H54 (cell line): ENCODE data around the gene FTCD.
A peak's percentile ranks its signal among the peaks of the same experiment; 100 is the strongest.

Source experiments
- DNase-seq: peaks from one replicate; pipeline ENCODE4 v3.0.0; 2011; ENCODE audit warnings: low spot score, mixed read lengths; ENCODE audit not compliant: insufficient read length
- FAIRE-seq: peaks from 3 replicates; lab custom pipeline; 2011; peaks lifted over from hg19 to GRCh38; lab: Jason Lieb, UNC
- POLR2A ChIP-seq: IDR thresholded peaks from 2 replicates; pipeline ENCODE4 v1.6.1; 2011; ENCODE audit warnings: low read depth, mild to moderate bottlenecking, low read length

The FTCD gene

DNA sequence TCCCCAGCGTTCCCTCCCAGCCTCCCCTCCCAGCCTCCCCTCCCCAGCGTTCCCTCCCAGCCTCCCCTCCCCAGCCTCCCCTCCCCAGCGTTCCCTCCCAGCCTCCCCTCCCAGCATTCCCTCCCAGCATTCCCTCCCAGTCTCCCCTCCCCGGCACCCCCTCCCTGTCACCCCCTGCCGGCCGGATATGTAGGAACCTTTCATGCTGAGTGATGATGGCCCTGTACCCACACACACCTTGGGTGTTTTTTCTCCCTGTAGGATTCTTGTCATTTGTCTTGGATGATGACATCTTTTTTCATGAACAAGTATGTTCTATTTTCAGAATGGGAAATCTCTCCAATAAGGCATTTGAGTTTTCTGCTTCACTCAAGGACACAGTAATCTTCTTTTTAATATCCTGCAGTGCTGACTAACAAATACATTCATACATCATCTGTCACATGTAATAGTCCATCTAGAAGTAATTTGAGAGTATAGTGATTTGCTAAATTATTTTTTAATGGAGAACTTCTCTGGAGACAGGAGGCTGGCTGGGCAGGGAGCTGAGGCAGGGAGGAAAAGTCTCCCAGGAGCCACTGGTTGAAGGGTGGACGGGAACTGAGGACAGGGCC is 19.5 kb downstream of the FTCD start:
- DNase-seq: no peak
- no peak for FAIRE-seq
- no peak for TF ChIP-seq POLR2A

DNA sequence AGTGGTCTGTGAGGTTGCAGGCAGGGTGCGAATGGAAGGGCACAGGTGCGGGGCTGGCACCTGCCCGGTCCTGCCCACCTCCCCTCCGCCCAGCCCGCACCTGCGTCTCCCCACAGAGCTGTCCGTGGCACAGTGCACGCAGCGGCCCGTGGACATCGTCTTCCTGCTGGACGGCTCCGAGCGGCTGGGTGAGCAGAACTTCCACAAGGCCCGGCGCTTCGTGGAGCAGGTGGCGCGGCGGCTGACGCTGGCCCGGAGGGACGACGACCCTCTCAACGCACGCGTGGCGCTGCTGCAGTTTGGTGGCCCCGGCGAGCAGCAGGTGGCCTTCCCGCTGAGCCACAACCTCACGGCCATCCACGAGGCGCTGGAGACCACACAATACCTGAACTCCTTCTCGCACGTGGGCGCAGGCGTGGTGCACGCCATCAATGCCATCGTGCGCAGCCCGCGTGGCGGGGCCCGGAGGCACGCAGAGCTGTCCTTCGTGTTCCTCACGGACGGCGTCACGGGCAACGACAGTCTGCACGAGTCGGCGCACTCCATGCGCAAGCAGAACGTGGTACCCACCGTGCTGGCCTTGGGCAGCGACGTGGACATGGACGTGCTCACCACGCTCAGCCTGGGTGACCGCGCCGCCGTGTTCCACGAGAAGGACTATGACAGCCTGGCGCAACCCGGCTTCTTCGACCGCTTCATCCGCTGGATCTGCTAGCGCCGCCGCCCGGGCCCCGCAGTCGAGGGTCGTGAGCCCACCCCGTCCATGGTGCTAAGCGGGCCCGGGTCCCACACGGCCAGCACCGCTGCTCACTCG is 23.3 kb downstream of the FTCD start:
- FAIRE-seq (no peak), DNase-seq (no peak)
- 0 out of 2 replicates have a peak, but pooled peaks have one; percentile 20 for TF ChIP-seq POLR2A

DNA sequence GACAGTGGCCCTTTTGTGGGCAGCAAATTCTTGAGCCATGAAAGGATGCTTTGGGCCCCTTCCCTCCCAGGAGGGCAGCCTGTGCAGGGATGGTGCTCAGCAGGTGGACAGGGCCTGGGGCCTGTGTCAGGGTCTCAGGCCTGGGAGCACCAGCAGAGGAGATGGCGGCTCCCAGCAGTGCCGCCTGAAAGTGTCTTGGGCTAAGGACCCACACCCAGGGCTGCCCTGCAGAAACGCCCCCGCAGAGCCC is 23.9 kb downstream of the FTCD start:
- TF ChIP-seq POLR2A: no peak
- FAIRE-seq (no peak), DNase-seq (no peak)

DNA sequence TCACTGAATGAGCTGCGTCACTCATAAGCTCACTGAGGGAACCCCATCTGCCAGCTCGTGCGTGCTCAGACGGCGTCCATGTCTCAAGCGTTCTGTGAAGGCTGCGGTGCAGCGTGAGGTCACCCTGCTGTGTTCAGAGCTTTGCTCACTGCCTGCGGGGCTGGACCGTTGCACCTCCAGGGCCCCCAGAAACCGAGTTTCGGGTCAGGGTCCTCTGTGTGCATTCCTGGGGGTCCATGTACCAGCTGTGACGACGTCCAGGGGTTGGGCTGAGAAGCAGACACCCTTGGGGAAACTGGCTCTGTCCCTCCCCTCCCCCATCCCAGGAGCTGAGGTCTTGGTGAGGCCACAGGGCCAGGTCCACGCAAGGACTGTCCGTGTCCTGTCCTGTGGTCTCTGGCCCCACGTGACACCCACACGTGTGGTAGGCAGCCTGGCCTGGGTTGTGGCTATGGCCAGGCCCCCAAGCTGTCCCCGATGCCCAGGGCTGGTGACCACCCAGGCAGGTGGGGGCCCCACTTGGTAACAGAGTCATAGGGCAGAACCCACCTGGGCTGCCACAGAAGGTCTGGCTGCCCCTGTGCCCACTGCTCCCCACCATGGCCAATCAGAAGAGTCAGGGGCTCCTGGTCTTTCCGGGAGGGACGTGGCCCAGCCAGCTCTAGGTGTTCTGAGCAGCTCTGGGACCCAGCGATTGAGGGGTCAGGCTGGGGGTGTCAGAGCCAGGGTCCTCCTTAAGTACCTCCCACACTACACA is 24.4 kb downstream of the FTCD start:
- FAIRE-seq (no peak), DNase-seq (no peak)
- no peak for TF ChIP-seq POLR2A

DNA sequence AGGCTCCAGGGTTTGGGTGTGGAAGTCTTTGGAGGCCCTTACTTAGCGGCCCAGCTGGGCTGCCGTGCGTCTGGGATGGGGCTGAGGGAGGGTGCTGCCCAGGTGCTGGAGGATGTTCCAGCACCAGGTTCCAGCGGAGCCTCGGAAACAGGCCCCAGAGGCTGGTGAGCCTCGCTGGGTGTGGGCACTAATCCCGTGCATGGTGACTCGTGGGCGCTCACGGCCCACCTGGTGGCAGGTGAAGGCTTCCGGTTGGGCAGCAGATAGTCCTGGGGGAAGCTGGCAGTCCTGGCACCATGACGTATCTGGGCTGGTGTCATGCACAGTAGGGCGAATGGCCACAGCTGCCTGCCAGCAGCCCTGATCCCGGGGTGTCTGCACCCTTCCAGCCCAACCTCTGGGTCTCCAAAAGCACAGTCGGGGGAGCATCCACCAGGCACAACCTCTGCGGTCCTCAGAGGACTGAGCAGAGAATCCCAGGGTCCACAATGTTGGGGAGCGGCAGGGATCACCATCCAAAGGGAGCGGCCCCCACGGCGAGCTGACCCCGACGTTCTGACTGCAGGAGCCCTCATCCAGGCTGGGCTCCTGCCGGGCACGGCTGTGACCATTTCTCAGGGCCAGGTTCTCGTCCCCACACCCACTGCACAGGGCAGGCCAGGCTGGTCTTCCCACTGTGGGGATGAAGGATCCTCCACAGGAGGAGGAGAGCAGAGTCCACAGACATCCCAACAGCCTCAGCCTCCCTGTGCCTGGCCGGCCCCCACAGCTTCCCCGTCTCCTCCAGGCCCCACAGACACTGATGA is 25.3 kb downstream of the FTCD start:
- FAIRE-seq (no peak), DNase-seq (no peak)
- no peak for TF ChIP-seq POLR2A

DNA sequence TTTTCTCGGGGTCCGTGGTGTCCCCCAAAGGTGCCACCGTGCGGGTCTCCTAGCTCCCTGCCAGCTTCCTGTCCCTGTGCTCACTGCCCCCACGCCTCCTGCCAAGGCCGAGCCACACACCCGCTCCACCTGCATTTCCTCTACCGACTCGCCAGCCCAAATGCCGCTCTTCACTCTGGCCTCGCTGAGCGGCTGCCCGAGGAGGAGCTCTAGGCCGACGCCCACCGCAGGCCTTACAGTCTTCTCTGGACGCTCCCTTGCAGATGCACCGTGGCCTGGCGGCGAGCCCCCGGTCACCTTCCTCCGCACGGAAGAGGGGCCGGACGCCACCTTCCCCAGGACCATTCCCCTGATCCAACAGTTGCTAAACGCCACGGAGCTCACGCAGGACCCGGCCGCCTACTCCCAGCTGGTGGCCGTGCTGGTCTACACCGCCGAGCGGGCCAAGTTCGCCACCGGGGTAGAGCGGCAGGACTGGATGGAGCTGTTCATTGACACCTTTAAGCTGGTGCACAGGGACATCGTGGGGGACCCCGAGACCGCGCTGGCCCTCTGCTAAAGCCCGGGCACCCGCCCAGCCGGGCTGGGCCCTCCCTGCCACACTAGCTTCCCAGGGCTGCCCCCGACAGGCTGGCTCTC is 26.3 kb downstream of the FTCD start:
- no peak for FAIRE-seq

DNA sequence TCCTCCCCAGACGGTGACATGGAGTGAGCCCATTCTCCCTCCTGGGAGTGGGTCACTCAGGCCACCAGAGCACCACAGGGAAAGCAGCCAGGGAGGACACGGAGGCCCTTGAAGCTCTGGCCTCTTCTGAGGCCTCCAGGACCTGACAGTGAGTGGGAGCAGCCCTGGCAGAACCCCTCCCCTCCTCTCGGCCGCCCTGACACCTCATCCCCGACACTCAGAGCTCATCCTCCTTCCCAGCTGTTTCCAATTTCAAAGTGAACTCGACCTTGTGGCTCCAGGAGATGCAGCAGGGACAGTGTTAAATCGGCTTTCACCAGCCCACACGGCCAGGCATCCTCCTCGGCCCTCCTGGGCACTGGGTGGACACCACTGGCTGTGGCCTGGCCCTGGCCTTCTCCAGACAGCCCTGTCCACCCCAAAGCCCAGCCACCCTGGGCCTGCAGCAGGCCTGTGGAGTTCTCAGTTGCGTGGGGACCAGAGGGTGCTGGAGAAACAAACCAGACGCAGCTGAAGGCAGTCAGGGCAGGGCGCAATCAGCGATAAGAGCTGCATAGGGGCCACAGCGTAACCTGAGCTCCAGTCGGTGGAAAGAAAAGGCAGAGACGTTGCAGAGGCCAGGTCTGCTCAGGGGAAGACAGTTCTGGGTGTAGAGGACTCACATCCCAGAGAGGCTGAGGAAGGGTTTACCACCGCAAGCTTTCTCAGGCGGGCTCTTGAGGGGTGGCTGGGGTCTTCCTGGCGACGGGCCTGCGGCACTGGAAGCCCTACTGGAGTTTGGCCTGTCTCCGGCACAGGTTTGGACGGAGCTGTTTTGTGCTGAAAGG is 27.1 kb downstream of the FTCD start:
- no peak for TF ChIP-seq POLR2A
- FAIRE-seq (no peak), DNase-seq (no peak)

More for the DNA sequence above, 26.3 kb downstream of the FTCD start:
- no peak for DNase-seq
- no peak for TF ChIP-seq POLR2A

DNA sequence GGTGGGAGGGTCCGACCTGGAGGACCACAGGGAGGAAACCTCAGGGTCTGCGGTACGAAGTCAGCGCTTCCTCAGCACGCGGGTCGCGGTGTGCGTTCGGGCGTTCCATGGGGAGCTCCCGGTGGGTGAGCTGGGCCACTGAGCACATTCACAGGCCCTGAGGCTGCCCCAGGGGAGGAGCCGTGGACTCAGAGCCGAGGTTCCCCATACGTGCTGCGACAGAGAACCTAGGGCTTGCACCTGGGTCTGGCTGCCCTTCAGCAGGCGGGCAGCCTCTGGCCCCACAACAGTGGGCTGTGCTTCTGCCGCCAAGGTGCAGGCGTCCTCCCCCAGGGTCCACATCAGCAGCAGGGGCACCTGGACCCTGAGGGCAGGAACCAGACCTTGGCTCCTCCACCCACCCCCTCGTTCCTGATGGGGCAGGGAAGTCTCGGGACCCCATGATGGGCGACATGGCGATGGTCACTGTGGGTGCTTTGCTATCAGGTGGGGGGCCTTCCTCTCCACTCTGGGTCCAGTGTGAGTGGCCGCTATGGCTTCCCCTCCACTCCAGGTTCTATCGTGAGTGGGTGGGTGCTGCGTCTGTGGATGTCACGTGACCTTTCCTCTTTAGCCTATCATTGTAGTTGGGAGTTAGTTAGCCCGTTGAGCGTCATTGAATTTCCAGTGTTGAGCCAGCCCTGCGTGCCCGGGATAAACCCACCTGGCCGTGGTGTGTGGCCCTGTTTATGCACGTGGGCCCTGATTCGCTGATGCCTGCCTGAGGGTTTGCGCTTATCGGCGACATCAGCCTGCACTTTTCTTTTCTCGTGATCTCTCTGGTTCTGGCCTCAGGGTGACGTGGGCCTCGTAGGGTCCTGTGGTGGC is 27.9 kb downstream of the FTCD start:
- TF ChIP-seq POLR2A: no peak
- DNase-seq (no peak), FAIRE-seq (no peak)

DNA sequence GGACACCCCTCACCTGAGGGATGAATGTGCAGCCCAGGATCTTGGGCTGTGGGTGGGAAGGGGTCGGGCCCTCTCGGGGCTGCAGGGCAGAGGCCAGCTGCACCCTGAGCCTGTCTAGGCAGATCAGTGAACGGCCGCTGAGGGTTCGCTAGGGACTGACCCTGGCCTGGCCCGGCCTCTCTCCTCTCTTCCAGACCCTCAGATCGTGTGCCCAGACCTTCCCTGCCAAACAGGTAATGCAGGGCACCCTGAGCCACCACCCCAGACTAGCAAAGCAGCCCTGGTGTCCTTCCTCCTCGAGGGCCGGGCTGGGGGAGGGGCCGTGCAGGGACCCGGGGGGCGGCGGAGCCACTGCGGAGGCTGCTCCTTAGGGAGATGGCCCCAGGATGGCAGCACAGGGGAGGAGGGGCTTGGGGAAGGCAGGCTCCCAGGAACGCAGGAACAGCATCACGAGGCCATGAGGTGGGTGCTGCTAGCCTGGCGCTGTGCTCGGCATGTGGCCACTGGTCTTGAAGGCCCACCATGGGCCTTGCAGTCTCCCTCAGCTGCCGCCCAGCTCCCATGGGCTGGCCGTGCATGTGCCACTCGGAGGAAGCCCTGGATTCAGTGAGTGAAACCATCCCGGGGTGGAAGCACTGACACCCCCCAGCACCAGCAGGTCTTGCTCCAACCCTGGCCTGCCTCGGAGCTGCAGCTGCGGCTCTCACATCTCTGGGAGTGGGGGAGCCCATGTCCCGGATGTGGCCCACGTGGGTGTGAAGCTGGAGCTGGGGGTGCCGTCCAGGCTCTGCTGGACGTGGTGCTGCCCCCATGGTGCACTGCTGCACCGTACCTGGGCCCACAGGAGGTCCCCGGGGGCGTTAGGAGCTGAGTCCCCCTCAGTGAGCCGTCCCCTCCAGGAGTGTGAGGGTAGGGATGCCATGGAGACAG is 28.8 kb downstream of the FTCD start:
- DNase-seq (no peak), FAIRE-seq (no peak)
- no peak for TF ChIP-seq POLR2A

DNA sequence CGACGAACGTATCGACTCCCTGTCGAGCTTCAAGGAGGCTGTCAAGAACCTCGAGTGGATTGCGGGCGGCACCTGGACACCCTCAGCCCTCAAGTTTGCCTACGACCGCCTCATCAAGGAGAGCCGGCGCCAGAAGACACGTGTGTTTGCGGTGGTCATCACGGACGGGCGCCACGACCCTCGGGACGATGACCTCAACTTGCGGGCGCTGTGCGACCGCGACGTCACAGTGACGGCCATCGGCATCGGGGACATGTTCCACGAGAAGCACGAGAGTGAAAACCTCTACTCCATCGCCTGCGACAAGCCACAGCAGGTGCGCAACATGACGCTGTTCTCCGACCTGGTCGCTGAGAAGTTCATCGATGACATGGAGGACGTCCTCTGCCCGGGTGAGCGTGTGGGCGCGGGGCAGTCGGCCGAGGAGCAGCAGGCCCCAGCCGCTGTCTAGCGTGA is 29.5 kb downstream of the FTCD start:
- DNase-seq: no peak
- no peak for TF ChIP-seq POLR2A

More for the DNA sequence above, 29.5 kb downstream of the FTCD start:
- no peak for FAIRE-seq
